ENCODE data around the gene LARP1B.

- TF ChIP-seq CTCF (conservative IDR thresholded peaks at IDR 0.05; ENCODE audit: low read length), result no peak
- TF ChIP-seq EZH2phosphoT487 (IDR thresholded peaks at IDR 0.05; ENCODE audit: borderline replicate concordance, low read depth, low read length), result no peak
Measured at GRCh38 chr4:128176643-128177042, 115.5 kb downstream of the LARP1B start.

All from OCI-LY7 (cell line).